ENCODE measurements around the gene SELENOH. TPM values are rescaled to one million over a fixed set of nuclear protein-coding genes. Genes with fewer than 3 reads are reported as not detected.

Gene SELENOH
- total RNA-seq, 1 donor from 2014 or later: 78.8 TPM

DNA sequence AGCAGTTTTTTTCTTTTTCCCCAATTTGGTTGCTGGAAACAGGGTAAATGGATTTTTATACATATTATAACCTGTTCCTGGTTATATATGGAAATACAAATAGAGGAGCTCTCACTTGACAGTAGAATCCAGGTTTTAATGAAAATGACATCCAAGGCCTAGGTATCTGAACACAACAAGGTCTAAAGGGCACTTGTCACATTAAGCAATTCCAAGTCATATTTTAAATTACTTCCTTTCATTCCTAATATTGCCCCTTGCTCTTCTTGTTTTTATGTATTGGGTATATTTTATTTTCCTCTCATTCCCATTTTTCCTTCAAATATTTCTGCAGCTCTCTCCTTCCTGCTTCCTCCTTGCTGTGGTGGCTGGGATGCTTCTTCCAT, 47.4 kb downstream of the SELENOH start:
- Histone ChIP-seq H3K27me3 (ENCODE audit: low read depth) (no peaks in the 10 kb centered on the region), H3K4me1 (peaks cover 96% of the 10 kb centered on the region), H3K9me3 (replicated peaks) (no peaks in the 10 kb centered on the region), H3K36me3 (peaks cover 26% of the 10 kb centered on the region), H3K27ac (replicated peaks) (peak overlapping the region; percentile 47), H3K4me3 (no peak overlapping the region)
- intact Hi-C loops (cut with micrococcal nuclease): no loop called here
- DNase-seq: no peak
- TF ChIP-seq, protein P1, sequence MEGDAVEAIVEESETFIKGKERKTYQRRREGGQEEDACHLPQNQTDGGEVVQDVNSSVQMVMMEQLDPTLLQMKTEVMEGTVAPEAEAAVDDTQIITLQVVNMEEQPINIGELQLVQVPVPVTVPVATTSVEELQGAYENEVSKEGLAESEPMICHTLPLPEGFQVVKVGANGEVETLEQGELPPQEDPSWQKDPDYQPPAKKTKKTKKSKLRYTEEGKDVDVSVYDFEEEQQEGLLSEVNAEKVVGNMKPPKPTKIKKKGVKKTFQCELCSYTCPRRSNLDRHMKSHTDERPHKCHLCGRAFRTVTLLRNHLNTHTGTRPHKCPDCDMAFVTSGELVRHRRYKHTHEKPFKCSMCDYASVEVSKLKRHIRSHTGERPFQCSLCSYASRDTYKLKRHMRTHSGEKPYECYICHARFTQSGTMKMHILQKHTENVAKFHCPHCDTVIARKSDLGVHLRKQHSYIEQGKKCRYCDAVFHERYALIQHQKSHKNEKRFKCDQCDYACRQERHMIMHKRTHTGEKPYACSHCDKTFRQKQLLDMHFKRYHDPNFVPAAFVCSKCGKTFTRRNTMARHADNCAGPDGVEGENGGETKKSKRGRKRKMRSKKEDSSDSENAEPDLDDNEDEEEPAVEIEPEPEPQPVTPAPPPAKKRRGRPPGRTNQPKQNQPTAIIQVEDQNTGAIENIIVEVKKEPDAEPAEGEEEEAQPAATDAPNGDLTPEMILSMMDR (IDR thresholded peaks at IDR 0.05; ENCODE audit: borderline replicate concordance): no peak

GRCh38 chr11:57791321-57792059, 50.2 kb downstream of the SELENOH start:
- peaks cover 95% of the 10 kb centered on the region for H3K4me1 ChIP-seq
- H3K4me3 ChIP-seq: no peak overlapping the region
- no peaks in the 10 kb centered on the region for H3K27me3 ChIP-seq (ENCODE audit: low read depth)
- peak overlapping the region; percentile 88 for H3K27ac ChIP-seq (replicated peaks)
- no peaks in the 10 kb centered on the region for H3K9me3 ChIP-seq (replicated peaks)
- intact Hi-C loops (cut with micrococcal nuclease): no loop called here
- H3K36me3 ChIP-seq: peaks cover 54% of the 10 kb centered on the region
- no peak for DNase-seq
- TF ChIP-seq, protein P1 (IDR thresholded peaks at IDR 0.05; ENCODE audit: borderline replicate concordance): no peak

- TF ChIP-seq, protein P1 (IDR thresholded peaks at IDR 0.05; ENCODE audit: borderline replicate concordance): no peak
- H3K9me3 ChIP-seq (replicated peaks): no peaks in the 10 kb centered on the region
- intact Hi-C loops (cut with micrococcal nuclease): no loop called here
- peaks cover 60% of the 10 kb centered on the region for H3K36me3 ChIP-seq
- H3K27ac ChIP-seq (replicated peaks): peak overlapping the region; percentile 88
- H3K4me3 ChIP-seq: peak overlapping the region; percentile 32
- peak; percentile 74 for DNase-seq
- peaks cover 88% of the 10 kb centered on the region for H3K4me1 ChIP-seq
- no peaks in the 10 kb centered on the region for H3K27me3 ChIP-seq (ENCODE audit: low read depth)
Measured at GRCh38 chr11:57792060-57792541, 50.8 kb downstream of the SELENOH start.

DNA sequence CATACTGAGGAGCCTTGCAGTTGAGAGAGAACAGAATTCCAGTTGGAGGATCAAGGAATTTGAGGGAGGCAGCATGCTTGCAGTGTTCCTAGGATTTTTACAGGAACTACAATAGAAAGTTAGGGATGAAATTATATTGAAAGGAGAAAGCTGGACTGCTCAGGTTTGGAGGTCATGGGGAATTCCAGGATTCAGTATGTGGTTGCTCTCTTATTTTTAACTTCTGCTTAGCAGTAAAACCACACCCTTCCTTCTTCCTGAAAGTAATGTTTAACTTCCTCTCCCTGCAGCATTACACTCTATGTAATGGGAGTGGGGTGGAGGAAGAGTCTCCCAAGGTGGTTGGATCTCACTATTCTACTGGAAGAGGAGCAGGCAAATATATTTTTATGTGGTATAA, 51.6 kb downstream of the SELENOH start:
- intact Hi-C loops (cut with micrococcal nuclease): no loop called here
- DNase-seq: no peak
- H3K4me1 ChIP-seq: peaks cover 84% of the 10 kb centered on the region

More for the DNA sequence above, 51.6 kb downstream of the SELENOH start:
- Histone ChIP-seq H3K36me3 (peaks cover 66% of the 10 kb centered on the region), H3K4me3 (peak overlapping the region; percentile 32), H3K9me3 (replicated peaks) (no peaks in the 10 kb centered on the region), H3K27me3 (ENCODE audit: low read depth) (no peaks in the 10 kb centered on the region), H3K27ac (replicated peaks) (peak overlapping the region; percentile 88)
- TF ChIP-seq, protein P1 (IDR thresholded peaks at IDR 0.05; ENCODE audit: borderline replicate concordance): no peak

Other genes starting within 250 kb of the SELENOH start
- 4.3 TPM for gene SLC43A1, start 225.8 kb upstream of the SELENOH start, total RNA-seq
- 61.0 TPM for gene TIMM10, start 210.7 kb upstream of the SELENOH start, total RNA-seq
- gene SMTNL1, start 203.9 kb upstream of the SELENOH start, total RNA-seq: not detected
- gene UBE2L6, start 173.8 kb upstream of the SELENOH start, total RNA-seq: 19.0 TPM
- 94.6 TPM for gene SERPING1, start 143.8 kb upstream of the SELENOH start, total RNA-seq
- 0.55 TPM for gene YPEL4, start 91.6 kb upstream of the SELENOH start, total RNA-seq
- 6.0 TPM for gene CLP1, start 83.7 kb upstream of the SELENOH start, total RNA-seq
- gene ZDHHC5, start 73.4 kb upstream of the SELENOH start, total RNA-seq: 45.8 TPM
- 9.4 TPM for gene MED19, start 29.3 kb upstream of the SELENOH start, total RNA-seq
- gene TMX2, start 28.9 kb upstream of the SELENOH start, total RNA-seq: 64.3 TPM
- gene BTBD18, start 10.3 kb downstream of the SELENOH start, total RNA-seq: not detected
- 58.9 TPM for gene CTNND1, start 20.3 kb downstream of the SELENOH start, total RNA-seq

All from left ventricle myocardium inferior (tissue), 1 donor.